Urothelium cell line (cell line): ENCODE results near the gene GPSM1.

Experiments used
- DNase-seq: peaks from one replicate; pipeline ENCODE4 v3.0.0; 2011; ENCODE audit warnings: low spot score, mixed read lengths
- FAIRE-seq: peaks from 2 replicates; lab custom pipeline; 2011; peaks lifted over from hg19 to GRCh38; lab: Jason Lieb, UNC

GPSM1 gene

DNA sequence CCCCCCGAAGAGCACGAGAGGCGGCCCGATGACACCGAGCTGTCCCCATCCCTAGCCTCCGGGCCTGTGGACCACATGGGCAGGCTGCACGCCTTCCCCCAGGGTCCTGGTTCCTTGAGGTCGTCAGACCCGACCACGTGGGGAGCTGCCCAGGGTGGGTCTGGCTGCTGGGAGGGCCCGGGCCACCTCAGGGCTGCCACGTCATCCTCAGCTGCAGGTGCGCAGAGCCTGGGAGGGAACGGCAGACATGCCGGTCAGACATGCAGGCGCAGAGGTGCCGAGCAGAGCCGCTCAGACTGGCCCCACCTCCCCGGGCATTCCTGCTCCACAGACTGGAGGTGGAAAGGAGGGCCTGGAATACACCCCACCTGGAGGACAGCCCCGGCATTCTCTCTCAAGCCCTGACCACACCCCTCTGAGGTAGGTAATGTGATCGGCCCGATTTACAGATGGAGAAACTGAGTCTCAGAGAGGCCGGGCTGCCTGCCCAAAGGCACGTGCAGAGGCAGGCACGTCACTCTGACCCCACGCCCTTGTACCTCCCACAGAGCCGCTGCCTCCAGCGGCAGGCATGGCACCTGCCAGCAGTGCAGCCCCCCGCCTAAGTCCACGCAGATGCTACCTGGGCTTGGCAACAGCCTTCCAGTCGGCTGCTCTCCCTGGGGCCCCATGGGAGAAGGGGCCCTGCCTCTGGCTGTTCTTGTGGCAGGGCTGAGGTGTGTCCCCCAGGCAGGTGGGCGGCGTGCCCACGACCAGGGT, 24.1 kb upstream of the GPSM1 start:
- no peak for FAIRE-seq
- DNase-seq, result no peak

DNA sequence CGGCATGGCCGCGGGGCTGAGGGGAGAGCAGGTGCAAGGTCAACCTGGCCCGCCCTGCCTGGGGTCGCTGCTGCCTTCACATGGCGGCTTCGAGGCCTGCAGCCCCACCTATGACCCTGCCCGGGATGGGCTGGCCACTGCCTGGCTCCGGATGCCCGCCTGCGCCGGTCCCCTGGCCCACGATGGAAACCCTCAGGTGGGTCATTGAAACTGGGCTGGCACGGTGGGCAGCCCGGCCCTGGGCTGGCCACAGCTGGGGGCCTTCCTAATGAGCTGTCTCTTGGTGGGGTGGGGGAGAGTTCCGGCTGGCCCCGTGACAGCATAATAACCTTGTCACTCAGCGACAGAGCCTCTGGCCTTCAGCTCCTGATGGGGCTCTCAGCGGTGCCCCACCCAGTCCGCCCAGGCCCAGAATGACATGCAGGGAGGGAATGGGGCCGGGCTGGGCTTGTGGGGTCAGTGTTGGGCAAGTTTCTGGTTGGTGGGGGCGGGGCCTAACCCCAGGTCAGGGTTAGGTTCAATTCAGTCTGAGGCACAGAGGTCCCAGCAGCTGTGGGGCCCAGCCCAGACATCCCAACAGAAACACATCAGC, 23.4 kb upstream of the GPSM1 start, which contains the start of gene CCDC187:
Gene CCDC187 (minus strand): TSS at position 270 of the 592 bp plus-strand sequence. CDS start 264 bp downstream, at position 6.
- FAIRE-seq, result no peak
- DNase-seq, result no peak

DNA sequence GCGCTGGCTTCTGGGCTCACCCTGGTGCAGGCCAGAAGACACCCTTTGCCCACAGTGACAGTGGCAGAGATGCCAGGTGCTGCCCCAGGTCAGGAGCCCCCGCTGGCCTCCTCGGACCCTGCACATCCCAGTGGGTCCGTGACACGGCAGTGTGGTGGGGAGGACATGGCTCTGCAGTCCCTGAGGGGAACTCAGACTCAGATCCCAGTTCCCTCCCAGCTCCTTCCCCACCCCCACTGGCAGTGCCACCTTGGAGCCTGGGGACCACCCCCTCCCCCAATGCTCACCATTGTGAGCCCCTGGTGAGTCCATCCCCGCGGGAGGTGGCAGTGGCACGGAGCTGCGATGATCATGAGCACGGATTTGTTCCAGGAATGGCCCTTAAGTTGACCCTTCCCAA, 22.9 kb upstream of the GPSM1 start:
- FAIRE-seq, result no peak
- no peak for DNase-seq

DNA sequence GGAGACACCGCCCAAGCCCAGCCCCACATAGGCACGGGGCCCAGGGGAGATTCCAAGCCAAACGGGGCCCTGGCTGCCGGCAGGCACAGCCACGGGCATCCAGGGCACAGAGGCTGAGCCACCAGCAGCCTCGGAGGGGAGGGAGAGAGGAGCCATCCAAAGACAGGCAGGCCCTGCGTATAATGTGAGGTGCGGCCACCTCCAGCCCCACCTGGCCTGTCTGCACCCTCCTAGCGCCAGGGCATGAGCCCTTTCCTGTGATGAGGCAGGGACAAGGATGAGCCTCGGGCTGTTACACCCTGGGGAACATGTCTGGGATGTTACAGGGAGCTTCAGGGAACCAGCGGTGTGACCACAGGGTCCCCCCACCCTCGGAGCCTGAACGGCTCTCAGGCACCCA, 22.4 kb upstream of the GPSM1 start:
- FAIRE-seq, result no peak
- no peak for DNase-seq

DNA sequence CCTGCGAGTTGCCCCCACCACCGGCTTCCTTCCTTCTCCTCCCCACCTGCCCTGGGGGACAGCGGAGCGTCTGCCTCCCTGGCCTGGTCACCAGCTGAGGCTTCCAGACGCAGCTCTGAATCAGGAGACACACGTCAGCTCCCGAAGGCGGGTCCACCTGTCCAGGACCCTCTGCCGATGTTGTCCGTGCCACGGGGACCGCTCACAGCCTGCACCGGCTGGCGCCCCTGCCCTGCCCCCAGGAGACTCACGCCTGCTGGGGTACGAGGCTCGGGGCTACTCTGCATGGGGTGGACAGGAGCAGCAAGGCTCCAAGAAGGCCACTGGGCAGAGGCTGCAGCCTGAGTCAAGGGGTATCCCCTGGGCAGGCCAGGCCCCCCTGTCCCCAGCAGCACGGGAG, 21.5 kb upstream of the GPSM1 start:
- no peak for FAIRE-seq
- no peak for DNase-seq

DNA sequence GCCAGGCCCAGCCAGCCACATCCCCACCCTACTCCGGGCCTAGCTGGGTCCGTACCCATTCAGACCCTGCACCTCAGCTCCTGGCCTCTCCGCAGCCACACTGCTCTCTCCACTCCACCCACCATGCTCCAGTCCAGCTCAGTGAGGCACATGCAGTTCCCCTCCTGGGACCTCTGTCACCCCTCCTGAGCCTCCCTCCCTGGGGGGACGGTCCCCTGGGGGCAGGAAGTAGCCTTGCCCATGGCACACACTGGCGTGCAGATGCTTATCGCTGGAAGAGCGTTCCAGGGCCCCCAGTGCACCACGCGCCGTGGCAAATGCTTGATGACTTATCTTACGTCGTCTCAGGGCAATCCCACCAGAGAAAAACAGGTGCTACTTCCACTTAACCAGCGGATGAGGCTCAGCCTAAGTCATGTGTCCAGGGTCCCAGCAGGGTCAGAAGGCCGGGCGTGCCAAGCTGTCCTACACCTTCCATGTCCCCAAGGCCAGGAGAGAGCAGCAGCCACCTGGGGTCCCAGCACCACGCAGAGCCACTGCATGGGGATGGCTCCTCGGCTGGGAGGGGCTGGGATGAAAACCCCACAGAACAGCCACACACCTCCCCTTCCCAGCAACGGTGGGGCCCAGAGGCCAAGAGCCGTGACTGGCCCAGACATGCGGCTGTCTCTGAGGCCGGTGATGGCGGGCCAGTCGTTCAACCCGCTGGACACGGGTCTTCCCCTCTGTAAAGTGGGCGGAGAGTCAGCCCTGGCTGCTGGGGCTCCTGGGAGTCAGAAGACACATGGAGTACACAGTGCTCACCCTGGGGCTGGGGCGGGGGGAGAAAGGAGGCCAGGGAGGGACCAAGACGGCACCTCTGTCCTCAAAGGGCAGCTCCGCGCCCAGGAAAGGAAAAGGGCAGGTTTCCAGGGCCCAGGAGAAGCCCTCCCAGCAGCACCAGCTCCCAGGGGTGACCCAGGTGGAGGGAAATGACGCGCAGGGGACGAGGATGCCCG, 20.8 kb upstream of the GPSM1 start:
- FAIRE-seq, result no peak
- peak; percentile 44 for DNase-seq

DNA sequence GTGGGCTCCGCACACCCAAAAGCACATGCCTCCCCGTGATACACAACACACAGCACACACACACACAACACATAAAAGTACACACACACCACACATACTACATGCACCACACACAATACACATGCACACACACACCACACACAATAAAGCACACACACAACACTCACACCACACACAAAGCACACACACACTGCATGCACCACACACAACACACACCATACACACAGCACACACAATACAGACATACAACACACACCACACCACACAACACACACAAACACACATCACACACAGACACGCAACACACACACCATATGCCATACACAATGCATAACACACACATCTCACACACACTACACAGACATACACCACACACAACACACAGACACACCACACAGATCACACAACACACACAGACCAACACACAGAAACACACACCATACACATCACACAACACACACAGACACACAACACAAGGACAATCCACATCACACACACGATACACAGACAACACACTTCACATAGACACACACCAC, 20.1 kb upstream of the GPSM1 start:
- FAIRE-seq (no peak), DNase-seq (no peak)

DNA sequence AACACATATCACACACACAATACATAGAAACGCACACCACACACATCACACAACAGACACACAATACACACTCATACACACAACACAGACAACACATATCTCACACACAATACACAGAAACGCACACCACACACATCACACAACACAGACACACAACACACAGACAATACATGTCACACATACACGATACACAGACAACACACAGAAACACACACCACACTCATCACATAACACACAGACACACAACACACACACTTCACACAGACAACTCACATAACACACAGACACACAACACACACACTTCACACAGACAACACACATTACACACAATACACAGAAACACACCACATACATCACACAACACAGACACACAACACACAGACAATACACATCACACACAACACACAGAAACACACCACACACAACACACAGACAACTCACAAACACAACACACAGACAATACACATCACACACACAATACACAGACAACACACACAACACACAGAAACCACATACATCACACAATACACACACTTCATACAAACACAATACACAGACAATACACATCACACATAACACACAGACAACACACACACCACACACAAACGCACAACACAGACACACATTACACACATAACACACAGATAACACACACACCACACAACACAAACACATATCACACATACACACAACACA, 19.2 kb upstream of the GPSM1 start:
- FAIRE-seq (no peak), DNase-seq (no peak)

DNA sequence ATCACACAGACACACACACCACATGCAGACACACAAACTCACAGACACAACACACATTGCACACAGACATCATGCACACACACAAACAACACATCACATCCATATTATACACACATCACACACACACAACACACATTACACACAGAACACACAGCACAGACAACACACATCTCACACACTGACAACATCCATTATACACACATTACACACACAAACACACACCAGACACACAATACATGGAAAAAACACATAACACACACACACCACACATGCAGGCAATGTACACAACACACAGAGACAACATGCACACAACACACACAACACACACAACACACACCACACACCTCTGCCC, 18.7 kb upstream of the GPSM1 start:
- DNase-seq (no peak), FAIRE-seq (no peak)

DNA sequence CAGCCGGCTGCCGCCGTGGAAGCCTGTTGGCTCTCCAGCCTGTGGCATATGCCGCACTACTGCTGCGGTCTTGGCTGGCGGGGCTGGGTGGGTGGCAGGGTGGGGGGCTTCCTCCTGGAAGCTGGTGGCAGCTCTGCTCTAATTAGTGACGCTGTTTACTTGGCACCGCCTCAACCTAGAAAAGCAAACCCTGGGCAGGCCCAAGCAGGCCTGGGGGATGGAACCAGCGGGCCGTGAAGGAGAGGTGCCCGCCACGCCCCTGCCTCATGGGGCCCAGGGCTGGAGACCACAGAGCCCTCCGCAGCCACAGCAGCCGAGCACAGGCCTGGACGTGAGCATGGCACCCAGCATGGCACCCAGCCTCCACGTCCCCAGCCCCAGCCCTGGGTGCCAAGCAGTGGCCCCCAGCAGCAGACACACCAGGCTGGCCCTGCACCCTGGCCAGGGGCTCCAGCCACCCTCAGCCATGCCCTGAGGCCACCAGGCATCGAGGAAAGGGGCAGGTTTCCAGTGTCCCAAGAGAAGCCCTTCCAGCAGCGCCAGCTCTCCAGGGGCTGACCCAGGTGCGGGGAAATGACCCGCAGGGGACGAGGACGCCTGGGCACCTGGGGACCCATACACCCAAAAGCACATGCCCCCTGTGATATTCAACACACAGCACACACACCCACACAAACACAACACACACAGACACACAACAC, 18.1 kb upstream of the GPSM1 start:
- DNase-seq, result no peak

DNA sequence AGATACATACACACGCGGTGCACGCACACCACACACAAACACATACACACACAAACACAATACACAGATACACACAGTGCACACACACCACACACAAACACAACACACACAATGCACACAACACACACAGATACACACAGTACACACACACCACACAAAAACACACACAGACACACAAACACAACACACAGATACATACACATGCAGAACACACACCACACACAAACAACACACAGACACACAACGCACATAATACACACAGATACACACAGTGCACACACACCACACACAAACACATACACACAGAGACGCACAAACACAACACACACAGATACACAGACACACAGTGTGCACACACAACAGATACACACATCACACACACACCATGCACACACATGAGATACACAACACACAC, 17.5 kb upstream of the GPSM1 start:
- DNase-seq, result no peak
- no peak for FAIRE-seq

More for the DNA sequence above, 18.1 kb upstream of the GPSM1 start:
- FAIRE-seq, result no peak

DNA sequence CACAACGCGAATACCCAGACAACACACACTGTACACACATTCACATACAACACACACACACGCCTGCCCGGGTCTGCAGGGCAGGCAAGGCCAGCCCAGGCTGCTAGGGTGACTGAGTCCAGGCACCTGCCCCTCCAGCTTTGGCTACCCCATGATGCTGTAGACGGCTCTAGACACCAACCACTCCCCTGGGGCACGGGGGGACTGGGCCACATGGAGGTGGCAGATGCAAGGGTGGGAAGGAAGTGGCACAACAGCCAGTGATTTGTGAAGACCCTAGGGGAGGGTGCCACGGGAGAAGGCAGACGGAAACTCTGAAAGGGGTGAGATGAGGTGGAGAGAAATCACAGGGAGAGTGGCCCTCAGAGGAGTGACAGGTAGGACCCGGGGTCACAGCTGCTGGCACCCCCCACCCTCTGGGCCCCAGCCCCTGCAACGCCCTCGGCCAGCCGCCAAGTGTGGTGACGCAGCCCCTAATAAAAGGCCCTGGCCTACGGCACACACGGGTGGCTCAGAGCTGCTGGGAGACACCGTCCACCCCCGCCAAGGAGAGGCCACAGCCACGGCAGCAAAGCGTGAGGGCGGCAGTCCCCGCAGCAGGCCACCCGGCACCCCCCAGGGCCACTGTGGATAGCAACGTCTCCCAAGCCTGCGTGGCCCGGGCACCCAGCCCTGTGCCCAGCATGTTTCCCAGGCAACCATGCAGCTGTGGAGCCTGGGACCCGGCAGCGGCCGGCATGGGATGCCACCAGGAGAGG, 16.9 kb upstream of the GPSM1 start:
- FAIRE-seq, result no peak
- no peak for DNase-seq

DNA sequence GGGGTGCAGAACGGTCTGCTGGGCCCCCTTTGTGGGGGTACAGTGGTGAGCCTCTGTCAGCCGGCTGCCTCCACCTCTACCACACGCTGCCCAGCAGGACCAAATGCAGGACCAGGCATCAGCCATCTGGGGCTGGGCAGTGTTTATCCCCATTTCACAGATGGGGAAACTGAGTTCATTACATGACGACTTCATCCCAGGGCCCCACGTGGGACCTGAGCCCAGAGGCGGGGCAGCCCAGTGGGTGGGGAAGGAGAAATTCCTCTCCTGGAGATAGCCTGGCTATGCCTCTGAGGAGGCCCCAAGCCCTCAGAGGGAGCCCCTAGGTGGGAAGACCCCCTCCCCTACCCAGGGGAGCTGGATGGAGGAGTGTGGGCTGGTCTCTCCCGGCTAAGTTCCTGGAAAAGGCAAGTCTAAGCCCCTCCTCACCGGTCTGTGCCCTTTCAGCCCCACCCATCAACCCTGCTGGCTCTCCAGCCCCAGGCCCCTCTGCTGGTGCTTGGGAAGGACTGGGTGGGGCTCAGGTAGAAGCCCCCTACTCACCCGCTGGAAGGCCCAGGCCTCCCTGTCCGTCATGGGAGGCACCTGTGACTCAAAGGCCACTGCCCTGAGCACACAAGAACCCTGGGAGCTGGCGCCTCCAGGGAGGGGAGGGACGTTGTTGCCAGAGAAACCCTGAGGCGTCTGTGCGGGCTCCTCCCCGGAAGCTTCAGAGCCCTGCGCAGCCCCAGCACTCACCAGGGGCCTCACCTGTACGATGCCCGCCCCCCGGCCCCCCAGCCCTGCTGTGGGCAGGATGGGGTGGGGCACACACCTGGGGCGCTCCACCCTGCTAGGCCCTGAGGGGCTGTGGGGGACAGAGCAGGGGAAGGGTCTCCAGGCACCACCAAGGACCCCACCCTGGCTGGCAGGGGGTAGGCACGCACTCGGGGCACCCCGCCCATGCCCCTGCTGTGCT, 16.0 kb upstream of the GPSM1 start:
- no peak for FAIRE-seq
- no peak for DNase-seq

DNA sequence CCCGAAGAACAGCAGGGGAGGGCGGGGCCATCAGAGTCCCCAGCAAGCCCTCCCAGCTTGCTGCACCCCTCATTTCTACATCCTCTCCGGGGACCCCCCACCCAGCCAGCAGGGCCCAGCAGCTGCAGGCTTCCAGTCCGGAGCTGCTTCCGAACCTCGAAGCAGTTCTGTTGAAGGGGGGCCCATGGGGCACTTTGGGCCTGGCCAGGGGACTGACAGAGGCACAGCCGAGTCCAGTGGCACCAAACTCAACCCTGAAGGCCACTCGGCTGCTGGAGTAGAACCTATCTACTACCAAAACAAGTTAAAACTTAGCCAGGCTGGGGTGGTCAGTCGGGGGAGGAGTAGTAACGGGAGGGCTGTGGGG, 15.3 kb upstream of the GPSM1 start:
- DNase-seq (no peak), FAIRE-seq (no peak)

DNA sequence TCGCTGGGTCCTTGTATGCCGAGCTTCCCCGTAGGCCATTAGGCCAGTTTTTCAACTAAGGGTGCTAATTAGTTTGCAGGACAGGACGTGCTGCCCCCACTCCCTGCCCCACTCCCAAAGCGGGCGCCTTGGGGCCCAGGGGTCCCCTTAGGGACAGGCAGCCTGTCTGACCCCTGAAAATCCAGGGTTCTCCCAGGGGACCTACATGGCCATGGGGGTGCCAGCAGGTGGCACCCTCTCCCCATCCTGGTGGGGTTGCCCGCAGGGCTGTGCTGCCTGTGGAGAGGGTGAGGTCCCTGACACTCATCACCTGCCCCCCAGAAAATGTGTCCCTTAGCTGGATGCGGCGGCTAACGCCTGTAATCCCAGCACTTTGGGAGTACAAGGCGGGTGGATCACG, 14.9 kb upstream of the GPSM1 start:
- no peak for FAIRE-seq
- DNase-seq, result no peak

DNA sequence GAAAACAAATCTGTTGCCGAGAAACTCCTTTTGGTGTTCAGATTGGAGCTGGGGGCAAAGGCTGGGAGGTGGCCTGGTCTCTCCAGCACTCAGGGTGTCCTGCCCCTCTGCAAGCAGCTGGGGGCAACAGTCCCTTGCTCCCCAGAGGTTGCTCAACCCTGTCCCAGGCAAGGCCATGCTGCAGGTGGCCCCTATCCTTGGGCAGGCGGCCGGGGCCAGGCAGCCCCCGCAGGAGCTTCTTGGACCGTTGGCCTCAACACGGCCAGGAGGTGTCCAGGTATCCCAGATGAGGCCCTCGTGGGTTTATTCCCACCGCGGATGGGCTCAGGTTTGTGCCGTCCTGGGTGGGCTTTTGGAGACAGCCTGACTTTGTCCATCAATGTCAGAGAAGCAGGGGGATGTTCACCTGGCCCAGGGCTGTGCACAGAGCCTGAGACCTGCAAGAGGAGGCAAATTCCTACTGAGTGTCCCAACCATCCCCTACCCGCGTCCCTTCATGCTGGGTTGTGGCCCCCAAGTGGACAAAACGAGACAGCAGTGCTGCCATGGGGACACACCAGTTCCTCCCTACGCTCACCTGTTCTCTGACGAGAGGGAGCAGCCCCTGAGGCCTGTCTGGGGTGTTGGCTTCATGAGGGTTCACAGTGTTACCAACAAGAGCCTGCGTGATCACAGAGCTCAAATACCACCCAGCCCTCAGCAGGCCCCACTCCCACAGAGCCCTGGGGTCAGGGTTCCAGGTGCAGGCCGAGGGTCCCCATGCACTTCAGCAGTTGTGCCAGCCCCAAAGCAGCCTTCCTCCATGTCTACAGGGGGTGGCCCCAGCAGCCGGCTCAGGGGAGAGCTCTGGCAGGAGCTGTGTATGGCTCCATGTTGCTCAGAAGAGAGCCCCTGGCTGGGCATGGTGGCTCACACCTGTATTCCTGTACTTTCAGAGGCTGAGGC, 14.0 kb upstream of the GPSM1 start:
- FAIRE-seq, result no peak

DNA sequence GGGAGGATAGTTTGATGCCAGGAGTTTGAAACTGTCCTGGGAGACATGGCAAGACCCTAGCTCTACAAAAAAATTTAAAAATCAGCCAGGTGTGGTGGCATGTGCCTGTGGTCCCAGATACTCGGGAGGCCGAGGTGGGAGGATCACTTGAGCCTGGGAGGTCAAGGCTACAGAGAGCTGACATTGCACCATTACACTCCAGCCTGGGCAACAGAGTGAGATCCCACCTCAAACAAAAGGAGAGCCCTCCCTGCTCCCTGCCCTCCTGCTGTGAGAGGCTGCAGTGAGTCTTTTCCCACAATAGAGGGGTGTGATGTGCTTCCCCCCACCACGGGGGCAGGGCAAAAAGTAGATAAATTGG, 13.3 kb upstream of the GPSM1 start:
- FAIRE-seq (no peak), DNase-seq (no peak)

More for the DNA sequence above, 14.0 kb upstream of the GPSM1 start:
- no peak for DNase-seq
